ENCODE measurements around the gene FKBP5.
"Not testable (repeated sequence)": the region's sequence is repeated elsewhere in the genome, so short reads cannot be mapped to it uniquely, and the experiment has no call there.

FKBP5 gene

GRCh38 chr6:35688605-35689322 is at the start of gene FKBP5:
FKBP5 (minus strand) TSS chr6:35688915; CDS start chr6:35642824, 46,091 bp downstream.
- peak; percentile 77 for DNase-seq

- DNase-seq: peak; percentile 29
These were observed 48.9 kb upstream of the FKBP5 start for GRCh38 chr6:35737413-35738211.

GRCh38 chr6:35736982-35737412 is 48.3 kb upstream of the FKBP5 start, which contains the start of gene ARMC12:
ARMC12 (plus strand) TSS chr6:35737032; CDS start chr6:35737109, 77 bp downstream.
- no peak for DNase-seq

GRCh38 chr6:35736253-35736894 is 47.7 kb upstream of the FKBP5 start:
- DNase-seq: peak; percentile 18

GRCh38 chr6:35735452-35735851 is 46.7 kb upstream of the FKBP5 start:
- no peak for DNase-seq

GRCh38 chr6:35734319-35734718 is 45.6 kb upstream of the FKBP5 start:
- DNase-seq: not testable (repeated sequence)

- DNase-seq: no peak
These were observed 44.9 kb upstream of the FKBP5 start for GRCh38 chr6:35733633-35734032.

GRCh38 chr6:35731736-35732532 is 43.2 kb upstream of the FKBP5 start:
- peak; percentile 54 for DNase-seq

- DNase-seq: peak; percentile 67
These were observed 42.7 kb upstream of the FKBP5 start for GRCh38 chr6:35731414-35731735.

- DNase-seq: peak; percentile 62
These were observed 42.2 kb upstream of the FKBP5 start for GRCh38 chr6:35730745-35731413.

GRCh38 chr6:35729722-35730121 is 41.0 kb upstream of the FKBP5 start:
- DNase-seq: no peak

GRCh38 chr6:35728683-35729678 is 40.3 kb upstream of the FKBP5 start:
- peak; percentile 66 for DNase-seq

GRCh38 chr6:35727935-35728682 is 39.4 kb upstream of the FKBP5 start:
- peak; percentile 92 for DNase-seq

- peak; percentile 86 for DNase-seq
These were observed 38.7 kb upstream of the FKBP5 start for GRCh38 chr6:35727231-35727934.

- no peak for DNase-seq
These were observed 37.2 kb upstream of the FKBP5 start for GRCh38 chr6:35725721-35726438.

GRCh38 chr6:35725081-35725708 is 36.5 kb upstream of the FKBP5 start:
- DNase-seq: no peak

- DNase-seq: no peak
These were observed 35.8 kb upstream of the FKBP5 start for GRCh38 chr6:35724471-35724870.

- DNase-seq: no peak
These were observed 35.3 kb upstream of the FKBP5 start for GRCh38 chr6:35724059-35724458.
